ENCODE results near the gene PDCD1. TPM values are rescaled to one million over a fixed set of nuclear protein-coding genes. Genes with fewer than 3 reads are reported as not detected.

PDCD1 gene
- total and polyA plus RNA-seq, 2 of the 13 experiments (the other 11 are each of a cell fraction or from before 2014, with no cell fraction given) = 0.04 TPM; not detected in 1

- no peak overlapping the region for H3K4me2 ChIP-seq (ENCODE audit: low read depth, low read length)
- DNase-seq (ENCODE audit: low spot score) (no peak), FAIRE-seq (no peak), ATAC-seq (no peak)
- peaks cover 27% of the 10 kb centered on the region for H3K4me1 ChIP-seq (ENCODE audit: insufficient read depth, low read length)
- H3K27me3 ChIP-seq (ENCODE audit: control insufficient read depth in 1 of 2, insufficient read depth in 2 of 2, low read length in 2 of 2) = peaks cover 0 to 8% of the 10 kb centered on the region in 2 experiments; a peak in 1 of 5 replicates
- WGBS (ENCODE audit: low lambda C conversion rate) = 81% methylated on average over 28 of the region's 28 CpGs
- H3K4me3 ChIP-seq (replicated peaks in 1 of 3; ENCODE audit: insufficient read depth in 1 of 3, low read depth in 2 of 3, low read length in 3 of 3) = no peak overlapping the region
- CTCF ChIA-PET (ENCODE audit: low intra/inter-chr PET ratio, low total read pairs) = no interaction called here
- H3K27ac ChIP-seq (ENCODE audit: extremely low read length, insufficient read depth, low read length) = no peak overlapping the region
- intact Hi-C loops (cut with micrococcal nuclease; ENCODE audit: unreplicated experiment) = no loop called here
- in situ Hi-C loops (cut with HindIII; ENCODE audit: extremely low pct_ligation_motif_present, low pct_unique_long_range_greater_than_20kb) = no loop called here
- H3K9ac ChIP-seq (ENCODE audit: insufficient read depth, low read depth, low read length) = no peak overlapping the region
- POLR2A ChIA-PET = interaction anchor here (1.1 kb wide), 1 partner anchor 13 kb away, joined by 5 read pairs; the partner anchor contains the start of gene NEU4
- H4K20me1 ChIP-seq (ENCODE audit: insufficient read depth, low read length) = no peaks in the 10 kb centered on the region
- H3K36me3 ChIP-seq (replicated peaks in 1 of 2; ENCODE audit: control insufficient read depth in 1 of 2, insufficient read depth in 2 of 2, low read length in 2 of 2) = no peaks in the 10 kb centered on the region
- peaks cover 1% of the 10 kb centered on the region for H3K9me3 ChIP-seq (ENCODE audit: low read length)
- H2AFZ ChIP-seq (ENCODE audit: low read length) = no peak overlapping the region
- BruUV-seq (replicated peaks) = no TSS peak
- H3K79me2 ChIP-seq (ENCODE audit: insufficient read depth, low read length) = no peaks in the 10 kb centered on the region
- TF ChIP-seq JDP2 (CRISPR knock-in tag; IDR thresholded peaks at IDR 0.05; ENCODE audit: borderline replicate concordance) = no peak
- no peak for TF ChIP-seq SOX6 (IDR thresholded peaks at IDR 0.05)
- no peak for TF ChIP-seq SOX6 (CRISPR knock-in tag; IDR thresholded peaks at IDR 0.05)
- peak; percentile 96 for TF ChIP-seq ATF7 (IDR thresholded peaks at IDR 0.05)
- no peak for TF ChIP-seq ATF7 (CRISPR knock-in tag; IDR thresholded peaks at IDR 0.05)
- no peak for TF ChIP-seq GMEB1 (CRISPR knock-in tag; IDR thresholded peaks at IDR 0.05; ENCODE audit: borderline replicate concordance)
- no peak for TF ChIP-seq TFE3 (CRISPR knock-in tag; IDR thresholded peaks at IDR 0.05)
- TF ChIP-seq GPBP1L1 (CRISPR knock-in tag; IDR thresholded peaks at IDR 0.05) = no peak
- TF ChIP-seq MIER3 (CRISPR knock-in tag; IDR thresholded peaks at IDR 0.05; ENCODE audit: borderline replicate concordance) = no peak
- TF ChIP-seq ZNF687 (CRISPR knock-in tag; IDR thresholded peaks at IDR 0.05) = peak; percentile 14; the same call in 1 of the 2 replicates
- no peak for TF ChIP-seq PLSCR1 (CRISPR knock-in tag; IDR thresholded peaks at IDR 0.05; ENCODE audit: borderline replicate concordance)
- TF ChIP-seq GFI1 (CRISPR knock-in tag; IDR thresholded peaks at IDR 0.05; ENCODE audit: borderline replicate concordance) = no peak
- TF ChIP-seq ARID2 (CRISPR knock-in tag; IDR thresholded peaks at IDR 0.05; ENCODE audit: borderline replicate concordance) = no peak
- TF ChIP-seq HNRNPLL (IDR thresholded peaks at IDR 0.05; ENCODE audit: low read depth, low read length, poor library complexity, severe bottlenecking) = peak; percentile 15
Measured at GRCh38 chr2:241821460-241822263, 37.0 kb downstream of the PDCD1 start.
